IMR-90 (cell line): ENCODE data around the gene RENBP. TPM values are rescaled to one million over a fixed set of nuclear protein-coding genes. Genes with fewer than 3 reads are reported as not detected.

ENCODE experiments used
- BHLHE40 ChIP-seq: fragments of 150-350 bp; IDR thresholded peaks from 2 replicates; pipeline ENCODE4 v1.6.1; 2016; ENCODE audit warnings: mild to moderate bottlenecking, low read depth, low read length
- MXI1 ChIP-seq: IDR thresholded peaks from 2 replicates; pipeline ENCODE4 v1.6.1; 2012; ENCODE audit warnings: low read depth, mild to moderate bottlenecking, low read length, moderate library complexity, borderline replicate concordance
- RCOR1 ChIP-seq: IDR thresholded peaks from 2 replicates; pipeline ENCODE4 v1.6.1; 2012; ENCODE audit warnings: mild to moderate bottlenecking, low read length, improper control_type of control experiment; ENCODE audit not compliant: insufficient replicate concordance
- polyA plus RNA-seq, 3 experiments: library from polyadenylated mRNA; depleted of rRNA; stranded (reverse); fragments of >200 nt; gene quantifications; 2 replicates each; pipeline ENCODE4 v1.2.3, GENCODE V29; 2012; ENCODE audit warnings: low replicate concordance in 1 of 3
- total RNA-seq: library from RNA; depleted of rRNA; stranded (reverse); fragments of >200 nt; gene quantifications from 2 replicates; pipeline ENCODE4 v1.2.3, GENCODE V29; 2012
- TF ChIP-seq, protein P1 (sequence below): conservative IDR thresholded peaks from 2 replicates; pipeline ENCODE4 v1.5.1; 2012; ENCODE audit warnings: mild to moderate bottlenecking, low read depth, low read length, improper control_type of control experiment

Gene RENBP
- total and polyA plus RNA-seq, 2 of the 4 experiments (the other 2 are of a cell fraction): 0.15 to 0.18 TPM

DNA sequence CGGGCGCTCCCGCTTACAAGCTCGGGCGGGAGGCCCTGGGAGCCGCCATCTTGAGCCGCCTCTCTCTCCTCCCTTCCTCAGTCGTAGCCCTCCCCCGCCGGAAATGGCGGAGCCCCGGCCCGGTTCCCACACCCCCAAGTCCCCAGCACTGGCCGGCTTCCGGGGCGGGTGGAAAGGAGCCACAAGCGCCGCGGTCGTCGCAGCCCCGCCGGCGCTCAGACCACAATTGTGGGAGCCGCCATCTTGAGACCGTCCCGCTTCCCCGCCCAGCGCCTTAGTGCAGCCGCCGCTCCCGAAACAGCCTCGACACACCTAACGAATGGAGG, 26.6 kb upstream of the RENBP start (continued):
- TF ChIP-seq, protein P1, sequence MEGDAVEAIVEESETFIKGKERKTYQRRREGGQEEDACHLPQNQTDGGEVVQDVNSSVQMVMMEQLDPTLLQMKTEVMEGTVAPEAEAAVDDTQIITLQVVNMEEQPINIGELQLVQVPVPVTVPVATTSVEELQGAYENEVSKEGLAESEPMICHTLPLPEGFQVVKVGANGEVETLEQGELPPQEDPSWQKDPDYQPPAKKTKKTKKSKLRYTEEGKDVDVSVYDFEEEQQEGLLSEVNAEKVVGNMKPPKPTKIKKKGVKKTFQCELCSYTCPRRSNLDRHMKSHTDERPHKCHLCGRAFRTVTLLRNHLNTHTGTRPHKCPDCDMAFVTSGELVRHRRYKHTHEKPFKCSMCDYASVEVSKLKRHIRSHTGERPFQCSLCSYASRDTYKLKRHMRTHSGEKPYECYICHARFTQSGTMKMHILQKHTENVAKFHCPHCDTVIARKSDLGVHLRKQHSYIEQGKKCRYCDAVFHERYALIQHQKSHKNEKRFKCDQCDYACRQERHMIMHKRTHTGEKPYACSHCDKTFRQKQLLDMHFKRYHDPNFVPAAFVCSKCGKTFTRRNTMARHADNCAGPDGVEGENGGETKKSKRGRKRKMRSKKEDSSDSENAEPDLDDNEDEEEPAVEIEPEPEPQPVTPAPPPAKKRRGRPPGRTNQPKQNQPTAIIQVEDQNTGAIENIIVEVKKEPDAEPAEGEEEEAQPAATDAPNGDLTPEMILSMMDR: no peak
- no peak for TF ChIP-seq RCOR1
- no peak for TF ChIP-seq MXI1
- no peak for TF ChIP-seq BHLHE40
